Left hindlimb (tissue), 1 donor: ENCODE data around the gene BTRC.
"Not testable (repeated sequence)": the region's sequence is repeated elsewhere in the genome, so short reads cannot be mapped to it uniquely, and the experiment has no call there.

ENCODE experiments used
- DNase-seq: peaks from one replicate; pipeline ENCODE4 v3.0.0-alpha.2; 2018

BTRC gene

DNA sequence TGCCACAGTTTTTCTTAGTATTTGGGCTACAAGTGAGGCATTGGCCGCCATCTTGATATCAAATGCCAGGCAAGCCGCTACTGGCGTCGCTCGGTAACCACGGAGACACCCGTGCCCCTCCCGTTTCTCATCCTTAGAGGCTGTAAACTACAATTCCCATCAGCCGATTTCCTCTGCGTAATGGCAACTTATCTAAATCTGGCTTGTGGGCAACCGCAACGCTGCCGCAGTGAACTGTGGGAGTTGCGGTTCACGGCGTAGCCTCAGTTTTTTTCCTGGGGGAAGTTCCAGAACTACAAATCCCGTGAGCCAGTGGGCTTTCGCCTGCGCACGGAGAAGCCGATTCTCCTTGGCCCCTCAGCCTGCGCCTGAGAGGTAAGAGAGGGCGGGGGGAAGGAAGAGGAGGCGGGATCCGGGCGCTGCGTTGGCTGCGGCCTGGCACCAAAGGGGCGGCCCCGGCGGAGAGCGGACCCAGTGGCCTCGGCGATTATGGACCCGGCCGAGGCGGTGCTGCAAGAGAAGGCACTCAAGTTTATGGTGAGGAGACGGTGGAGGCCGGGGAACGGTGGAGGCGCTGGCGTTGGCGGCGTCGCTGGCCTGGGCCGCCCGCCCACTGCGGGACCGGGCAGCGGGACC is at the start of gene BTRC:
Gene BTRC, plus strand, starts transcription at position 474 of the 636 bp plus-strand sequence. Its CDS starts 16 bp downstream, at position 490.
- peak; percentile 98 for DNase-seq

DNA sequence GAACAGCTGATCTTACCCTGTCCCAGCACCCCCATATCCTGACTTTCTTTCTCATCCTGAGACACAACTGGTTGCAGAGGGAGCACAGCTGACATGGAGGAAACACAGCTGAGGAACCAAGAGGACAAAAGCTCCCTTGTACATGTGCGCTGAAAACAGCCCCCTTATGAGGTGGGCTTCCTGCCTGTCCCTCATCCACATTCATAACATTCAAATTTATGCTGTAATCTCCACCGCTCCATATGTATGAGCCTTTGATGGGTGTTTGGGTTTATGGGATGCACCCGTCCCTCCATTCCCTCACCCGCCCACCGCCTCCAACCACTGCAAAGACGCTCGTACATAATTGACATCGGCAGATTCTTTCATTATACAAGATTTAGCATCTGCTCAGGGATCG is 49.6 kb upstream of the BTRC start:
- DNase-seq: no peak

DNA sequence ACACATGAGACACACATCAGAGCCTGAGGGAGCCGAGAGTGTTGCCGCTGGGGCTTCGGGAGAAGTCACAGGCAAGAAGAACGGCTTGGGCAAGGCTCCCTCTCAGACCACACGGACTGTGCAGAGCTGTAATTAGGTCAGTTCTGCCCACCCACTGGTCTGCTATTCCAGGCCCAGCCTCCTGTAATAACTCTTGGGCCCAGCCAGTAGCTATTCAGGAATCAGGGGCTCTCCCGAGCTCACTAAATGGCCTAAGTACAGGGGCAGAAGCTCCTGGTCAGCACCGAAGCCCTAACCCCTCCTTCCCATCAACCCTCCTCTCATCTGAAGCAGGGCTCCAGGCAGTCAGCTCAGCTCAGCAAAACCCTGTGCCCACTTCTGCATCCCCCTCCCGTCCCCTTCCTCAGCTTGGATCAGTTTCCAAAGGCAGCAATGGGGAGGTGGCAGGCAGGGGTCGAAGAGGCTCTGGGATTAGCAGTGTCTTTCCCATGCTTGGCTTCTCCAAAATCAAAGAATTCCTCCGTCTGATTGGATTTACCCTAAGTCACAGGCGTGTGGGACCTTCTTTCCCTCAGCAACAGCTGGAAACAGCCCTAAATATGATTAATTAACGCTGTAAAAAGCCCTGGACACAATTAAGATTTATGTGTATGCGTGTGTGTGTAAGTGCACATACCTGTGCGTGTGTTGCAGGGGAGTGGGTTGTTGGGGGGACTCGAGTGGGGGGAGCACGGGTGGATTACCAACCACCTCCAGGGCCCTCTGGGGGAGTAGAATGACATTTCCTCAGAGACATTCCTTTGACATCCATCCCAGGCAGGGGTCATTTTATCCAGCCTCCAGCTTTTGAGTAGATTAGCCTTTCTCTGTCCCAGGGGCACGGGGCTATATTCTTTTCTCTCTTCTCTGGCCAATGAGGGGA is 48.4 kb upstream of the BTRC start:
- DNase-seq: peak; percentile 70

DNA sequence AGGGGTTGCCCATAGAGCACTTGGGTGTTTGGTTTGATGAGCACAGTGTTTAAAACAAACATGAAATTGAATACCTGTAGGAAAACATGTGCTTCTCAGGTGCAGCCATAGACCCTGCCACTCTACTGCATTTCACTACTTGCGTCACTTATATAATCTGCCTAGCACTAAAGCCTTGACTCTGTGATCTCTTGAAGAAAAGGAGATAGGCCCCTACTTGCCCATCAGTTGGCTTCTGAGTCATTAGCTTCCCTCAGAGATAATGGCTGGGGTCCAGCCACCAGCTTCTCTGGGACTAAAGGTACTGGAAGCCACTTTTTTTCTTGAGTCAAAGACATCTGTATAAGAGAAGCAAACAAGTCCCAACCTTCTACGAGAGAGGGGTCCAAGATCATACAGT is 45.9 kb upstream of the BTRC start:
- no peak for DNase-seq

DNA sequence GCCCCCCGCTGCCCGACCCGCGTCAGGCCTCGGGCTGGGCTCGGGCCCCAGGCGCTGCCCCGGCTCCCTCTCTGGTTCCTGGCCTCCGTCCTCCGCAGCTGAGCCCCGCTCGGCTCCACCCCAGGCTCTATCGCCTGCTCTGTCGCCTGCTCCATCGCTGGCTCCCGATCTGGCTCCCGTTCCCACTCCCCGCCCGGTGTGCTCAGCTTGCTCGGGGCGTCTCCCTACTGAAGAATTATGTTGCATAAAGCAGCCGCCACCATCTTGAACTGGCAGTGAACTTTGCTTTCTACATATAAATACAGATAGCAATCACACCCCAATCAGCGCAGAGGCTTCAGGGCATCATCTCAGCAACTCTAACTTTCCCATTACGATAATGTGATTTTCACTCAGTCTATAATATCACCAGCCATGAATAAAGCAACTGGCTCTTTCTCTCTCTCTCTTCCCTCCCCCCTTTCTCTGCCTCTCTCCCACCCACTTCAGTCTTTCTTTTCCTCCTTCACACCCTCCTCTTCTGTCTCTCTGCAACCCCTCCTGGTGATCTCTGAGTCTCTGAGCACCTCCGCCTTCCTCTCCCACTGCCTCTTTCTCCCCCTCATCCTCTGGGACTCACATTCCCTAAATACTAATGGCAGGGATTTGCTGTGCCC is 43.3 kb upstream of the BTRC start:
- DNase-seq: no peak

GRCh38 chr10:101311185-101312066 is 42.5 kb upstream of the BTRC start:
- DNase-seq: no peak

DNA sequence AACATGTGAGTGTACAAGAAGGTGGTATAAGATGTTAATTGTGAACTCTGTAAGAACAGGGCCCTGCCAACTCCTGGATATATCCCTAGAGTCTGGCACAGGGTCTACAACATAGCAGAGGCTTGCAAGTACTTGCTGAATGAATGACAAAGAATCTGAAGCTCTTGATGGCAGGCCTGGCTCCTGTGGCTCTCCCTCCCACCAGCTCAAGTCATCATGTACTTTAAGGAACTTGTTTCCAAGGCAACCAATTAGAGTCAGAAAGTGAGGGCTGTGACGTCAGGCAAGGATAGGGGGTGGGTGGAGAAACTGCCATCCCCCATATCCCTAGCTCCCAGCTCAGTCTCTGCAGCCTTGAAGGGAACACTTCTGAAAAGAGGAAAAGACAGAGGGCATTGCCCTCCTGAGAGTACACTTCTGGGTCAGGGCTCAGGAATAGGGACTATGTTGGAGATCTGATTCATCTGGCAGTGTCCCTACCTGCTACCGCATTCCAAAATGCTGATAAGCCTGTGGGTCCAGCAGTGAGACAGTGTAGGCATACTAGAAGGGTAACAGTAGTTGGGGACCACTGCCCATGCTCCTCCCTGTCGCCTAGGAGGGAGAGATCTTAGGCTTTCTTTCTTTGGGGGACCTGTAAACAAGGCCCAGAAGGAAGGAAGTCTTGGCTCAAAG is 34.6 kb upstream of the BTRC start:
- DNase-seq: no peak

- no peak for DNase-seq
Measured at GRCh38 chr10:101321073-101321472, 32.9 kb upstream of the BTRC start.

GRCh38 chr10:101322266-101323108 is 31.5 kb upstream of the BTRC start:
- DNase-seq: no peak

DNA sequence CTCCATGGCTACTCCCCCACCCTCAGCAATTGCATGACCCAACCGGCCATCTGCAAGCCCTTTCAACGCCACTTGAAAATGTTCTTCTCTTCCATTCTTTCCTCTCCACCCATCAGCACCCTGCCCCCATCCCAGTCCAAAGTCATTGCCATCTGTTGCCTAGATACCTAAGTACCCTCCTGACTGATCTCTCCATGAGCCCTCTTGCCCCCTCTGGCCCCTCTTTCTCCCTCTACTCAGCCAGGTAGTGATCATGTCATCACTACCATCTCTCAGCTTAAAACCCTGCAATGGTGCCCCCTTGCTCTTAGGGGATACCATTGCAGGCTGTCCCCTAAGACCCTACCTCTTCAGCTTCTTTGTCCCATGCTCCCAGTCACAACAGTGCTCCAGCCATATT is 30.5 kb upstream of the BTRC start:
- no peak for DNase-seq

- DNase-seq: not testable (repeated sequence)
Measured at GRCh38 chr10:101327454-101327853, 26.5 kb upstream of the BTRC start.

- DNase-seq: no peak
Measured at GRCh38 chr10:101329341-101330032, 24.5 kb upstream of the BTRC start.

DNA sequence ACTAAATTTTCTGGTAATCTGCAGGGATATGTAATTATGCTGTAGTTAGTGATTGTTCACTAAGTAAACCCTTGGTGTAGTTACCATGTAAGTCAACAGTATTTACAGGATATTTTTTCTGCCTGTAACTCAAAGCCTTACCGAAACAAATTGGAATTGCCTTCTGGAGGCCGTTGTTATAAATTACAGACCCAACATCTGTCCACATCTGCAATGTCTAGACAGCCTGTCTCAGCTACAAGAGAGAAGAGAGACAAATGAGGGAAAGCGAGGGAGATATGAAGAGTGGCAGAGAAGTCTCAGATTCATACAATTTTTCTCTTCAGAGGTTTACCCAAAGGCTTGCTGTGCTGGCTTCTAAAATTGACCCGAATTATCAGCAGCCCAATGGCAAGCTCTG is 23.7 kb upstream of the BTRC start:
- no peak for DNase-seq

GRCh38 chr10:101330631-101331225 is 23.2 kb upstream of the BTRC start:
- DNase-seq: no peak

DNA sequence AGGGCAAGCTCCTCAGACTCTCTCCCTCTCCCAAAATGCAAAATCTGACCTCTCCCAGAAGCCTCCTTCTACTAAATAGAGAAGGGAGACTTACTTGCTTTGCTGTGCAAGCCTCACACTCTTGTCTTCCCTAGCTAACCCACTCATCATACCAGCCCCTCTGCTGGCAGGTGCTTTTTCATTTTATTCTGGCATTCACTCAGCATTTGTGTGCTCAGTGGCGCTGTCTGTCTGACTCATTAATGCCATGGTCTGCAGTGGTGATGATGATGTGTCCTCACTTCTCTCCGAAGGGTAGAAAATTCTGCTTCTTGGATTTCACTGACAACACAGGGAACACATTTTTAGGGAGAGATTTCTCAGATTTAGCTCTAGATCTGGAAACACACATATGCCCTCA is 22.0 kb upstream of the BTRC start:
- no peak for DNase-seq

DNA sequence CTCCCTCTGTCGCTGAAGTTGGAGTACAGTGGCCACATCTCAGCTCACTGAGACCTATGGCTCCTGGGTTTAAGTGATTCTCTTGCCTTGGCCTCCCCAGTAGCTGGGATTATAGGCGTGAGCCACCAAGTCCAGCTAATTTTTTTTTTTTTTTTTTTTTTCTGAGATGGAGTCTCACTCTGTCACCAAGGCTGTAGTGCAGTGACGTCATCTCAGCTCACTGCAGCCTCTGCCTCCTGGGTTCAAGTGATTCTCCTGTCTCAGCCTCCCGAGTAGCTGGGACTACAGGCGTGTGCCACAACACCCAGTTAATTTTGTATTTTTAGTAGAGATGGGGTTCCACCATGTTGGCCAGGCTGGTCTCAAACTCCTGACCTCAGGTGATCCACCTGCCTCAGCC is 19.7 kb upstream of the BTRC start:
- DNase-seq: not testable (repeated sequence)

DNA sequence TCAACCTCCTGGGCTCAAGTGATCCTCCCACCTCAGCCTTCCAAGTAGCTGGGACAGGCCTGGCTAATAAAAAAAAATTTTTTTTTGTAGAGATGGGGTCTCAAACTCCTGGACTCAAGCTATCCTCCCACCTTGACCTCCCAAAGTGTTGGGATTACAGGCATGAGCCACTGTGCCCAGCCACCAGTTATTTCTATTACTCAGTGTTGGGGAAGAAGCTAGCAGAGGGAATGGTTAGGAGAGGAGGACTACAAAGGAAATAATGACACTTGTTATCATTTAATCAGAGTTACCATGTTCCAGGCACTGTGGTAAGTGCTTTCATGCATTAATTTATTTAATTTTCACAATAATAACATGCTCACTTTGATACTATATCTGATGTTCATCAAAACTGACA is 17.6 kb upstream of the BTRC start:
- no peak for DNase-seq

DNA sequence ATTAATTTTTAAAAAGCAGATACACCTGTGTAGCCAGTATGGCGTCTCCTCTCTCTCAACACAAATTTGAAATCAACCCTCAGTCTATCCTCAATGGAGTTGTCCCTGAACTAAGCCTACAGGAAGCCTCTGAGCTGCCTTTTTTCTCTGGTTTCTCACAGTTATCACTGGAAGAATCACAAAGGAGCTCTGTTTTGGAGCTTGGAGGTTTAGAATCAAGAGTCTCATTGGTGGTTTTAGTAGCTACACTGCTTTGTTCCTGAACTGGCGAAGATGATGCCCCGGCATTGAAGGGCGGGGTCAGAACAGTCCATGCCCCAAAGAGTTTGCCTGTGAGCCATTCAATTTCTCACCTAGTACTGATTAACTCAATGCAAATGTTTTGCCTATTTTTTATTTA is 16.1 kb upstream of the BTRC start:
- no peak for DNase-seq

DNA sequence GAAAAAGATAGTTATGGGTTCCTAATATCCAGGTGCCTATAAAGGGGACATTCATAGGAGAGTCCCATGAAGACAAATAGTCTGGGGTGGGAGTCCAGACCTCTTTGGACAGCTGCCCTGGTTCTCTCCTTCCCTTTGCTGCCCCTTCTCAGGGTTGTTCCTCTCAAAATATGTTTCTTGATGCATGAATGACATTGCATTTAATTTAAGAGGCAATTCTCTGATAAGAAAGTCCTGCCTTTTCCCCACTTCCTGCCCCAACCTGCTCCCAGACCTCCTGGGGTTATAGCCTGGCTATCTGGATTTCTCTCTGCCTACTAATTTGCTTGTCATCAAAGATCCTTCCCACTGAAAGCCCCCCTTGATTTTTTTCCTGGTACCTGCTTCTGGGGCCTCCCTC is 12.5 kb upstream of the BTRC start:
- no peak for DNase-seq

DNA sequence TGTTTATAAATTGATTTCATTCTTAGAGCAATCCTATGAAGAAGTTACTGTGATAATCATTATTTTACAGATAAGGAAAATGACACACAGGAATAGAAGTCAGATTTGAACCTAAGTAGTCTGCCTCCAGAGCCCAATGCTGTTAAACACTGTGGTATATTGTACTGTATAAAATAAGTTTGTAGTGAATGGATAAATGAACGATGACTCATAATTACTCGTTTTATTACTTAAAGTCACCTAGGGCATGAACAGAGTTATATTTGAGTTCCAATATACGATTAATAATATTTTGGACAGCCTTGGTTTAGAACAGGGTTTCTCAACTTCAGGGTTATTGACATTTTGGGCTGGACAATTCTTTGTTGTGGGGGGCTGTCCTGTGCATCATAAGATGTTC is 7.8 kb upstream of the BTRC start:
- no peak for DNase-seq
